Spleen (tissue), 11 donors: ENCODE results near the gene NOTCH3. TPM values are rescaled to one million over a fixed set of nuclear protein-coding genes. Genes with fewer than 3 reads are reported as not detected.
A peak's percentile ranks its signal among the peaks of the same experiment; 100 is the strongest.

Source experiments
- DNase-seq: peaks from one replicate; pipeline ENCODE4 v3.0.0-alpha.2; 2020
- H3K27ac ChIP-seq, 8 donors: fragments of 200-600 bp; sonication (generic) in 7 of 8; 1 replicate in 4 of 8; 2 replicates in 4 of 8; pipeline versions ENCODE4 v1.5.0 to v1.8.0; 2016 to 2021; ENCODE audit warnings: inconsistent platforms in 4 of 8, mild to moderate bottlenecking in 4 of 8, moderate library complexity in 1 of 8
- H3K27me3 ChIP-seq, 7 donors: fragments of 200-600 bp; sonication (generic) in 6 of 7; replicated peaks in 1 of 7; 1 replicate in 4 of 7; 2 replicates in 3 of 7; pipeline versions ENCODE4 v1.5.0 to v1.8.0; 2016 to 2021; ENCODE audit warnings: inconsistent platforms in 3 of 7, mild to moderate bottlenecking in 1 of 7
- H3K36me3 ChIP-seq, 6 donors: fragments of 200-600 bp; sonication (generic) in 5 of 6; 1 replicate in 4 of 6; 2 replicates in 2 of 6; pipeline versions ENCODE4 v1.5.0 to v1.8.0; 2016 to 2021; ENCODE audit warnings: inconsistent platforms in 2 of 6
- H3K4me1 ChIP-seq, 6 donors: fragments of 200-600 bp; sonication (generic) in 5 of 6; 1 replicate in 3 of 6; 2 replicates in 3 of 6; pipeline versions ENCODE4 v1.5.0 to v1.8.0; 2016 to 2021; ENCODE audit warnings: inconsistent platforms in 3 of 6
- H3K4me3 ChIP-seq, 8 donors: fragments of 200-600 bp; sonication (generic) in 7 of 8; 1 replicate in 4 of 8; 2 replicates in 4 of 8; pipeline versions ENCODE4 v1.5.0 to v1.8.0; 2016 to 2021; ENCODE audit warnings: inconsistent platforms in 4 of 8, mild to moderate bottlenecking in 4 of 8, moderate library complexity in 2 of 8
- H3K9me3 ChIP-seq, 8 donors: fragments of 200-600 bp; sonication (generic) in 7 of 8; 1 replicate in 4 of 8; 2 replicates in 4 of 8; pipeline versions ENCODE4 v1.5.0 to v1.8.0; 2016 to 2021; ENCODE audit warnings: inconsistent platforms in 4 of 8
- POLR2A ChIP-seq, 3 donors: fragments of 450-650 bp; IDR thresholded peaks; one replicate each; pipeline ENCODE4 v1.5.1; 2017; ENCODE audit warnings: antibody characterized with exemption in 3 of 3, mild to moderate bottlenecking in 1 of 3
- POLR2AphosphoS5 ChIP-seq, 3 donors: sonication (generic); formaldehyde crosslinking; IDR thresholded peaks; one replicate each; pipeline ENCODE4 v1.5.1; 2017; ENCODE audit warnings: antibody characterized with exemption in 3 of 3
- WGBS, 5 donors: extraction: QIAGEN DNeasy Blood & Tissue Kit in 3 of 5; methylation state at CpG; one replicate each; pipeline versions ENCODE4 v1.1.5 to v1.1.7; 2013 to 2018; 5-methylcytosine and 5-hydroxymethylcytosine counted together
- intact Hi-C: fragments of 100-400 bp; cut with DNase I; formaldehyde crosslinking; loops from one replicate; pipeline ENCODE4 v1.15.0; 2023; ENCODE audit warnings: low total_unique reads
- polyA plus RNA-seq, 3 donors: library from polyadenylated mRNA; stranded (reverse); fragments of 200-250 nt; gene quantifications; one replicate each; pipeline ENCODE4 v1.2.1, GENCODE V29; 2013
- total RNA-seq, 7 donors: library from RNA; depleted of rRNA in 3 of 7; stranded (reverse); fragments of >200 nt in 3 of 7; fragmentation: NEBNext Ultra II Directional in 4 of 7; extraction: Animal tissue kit (Norgen Biotek cat#: 25700) in 4 of 7; gene quantifications; one replicate each; pipeline versions ENCODE4 v1.1.0 to v1.2.1, GENCODE V29; 2016 to 2021
- TF ChIP-seq, protein P1 (sequence below), 11 experiments: fragments of 200-600 bp in 7 of 11; fragments of 450-650 bp in 4 of 11; sonication (generic) in 4 of 11; IDR thresholded peaks in 8 of 11; conservative IDR thresholded peaks in 3 of 11; 1 replicate in 7 of 11; 2 replicates in 4 of 11; pipeline versions ENCODE4 v1.4.0 to v1.8.0; 2016 to 2021; ENCODE audit warnings: antibody characterized with exemption in 11 of 11, inconsistent platforms in 4 of 11, mild to moderate bottlenecking in 1 of 11
- donor health status: healthy with polysubstance abuse.
- donor health status: DM: no; HTN: no; CAD: no; lungs with moderate emphysema.
- donor health status: DM: no; HTN: no; CAD: no.
- donor health status: Bipolar disorder and iron deficiency.
- donor health status: healthy.
- donor health status: DM: no; HTN: no; CAD: no.
- donor health status: DM: yes; HTN: yes; CAD: no.

The NOTCH3 gene
- total and polyA plus RNA-seq, 10 donors = 1.4 to 94.9 (median 58.2) TPM

DNA sequence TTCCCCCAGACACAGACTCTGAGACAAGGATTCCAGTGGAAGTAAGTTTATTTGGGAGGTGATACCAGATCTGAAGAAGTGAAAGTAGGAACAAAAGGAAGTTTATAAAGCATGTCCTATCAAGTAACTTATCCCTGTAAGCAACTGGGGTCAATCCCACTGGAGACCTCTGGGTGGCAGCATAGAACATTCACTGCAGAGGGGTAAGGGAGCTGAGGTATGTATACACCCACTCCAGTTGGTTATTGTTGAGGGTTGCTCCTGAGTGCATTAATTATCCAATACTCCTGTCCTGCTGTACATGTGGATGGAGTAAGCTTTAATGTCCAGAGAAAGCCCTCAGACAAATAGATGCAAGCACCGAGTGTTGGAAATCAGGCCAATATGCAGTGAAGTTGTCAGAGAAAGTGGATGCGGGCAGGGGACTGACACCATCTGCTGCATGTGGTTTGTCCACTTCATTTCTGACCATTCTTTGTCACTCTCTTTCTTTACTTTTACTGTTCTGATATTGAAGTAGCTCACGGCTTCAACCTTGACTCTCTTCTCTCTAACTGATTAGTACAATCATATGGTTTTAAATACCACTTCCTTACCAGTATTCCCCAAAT, 46.7 kb downstream of the NOTCH3 start:
- H3K9me3 ChIP-seq = peaks cover 0 to 21% (median 7%) of the 10 kb centered on the region in 8 donors
- WGBS, 5 donors = 93 to 100% (median 96%) methylated on average over 3 of the region's 3 CpGs
- intact Hi-C loops = no loop called here
- TF ChIP-seq, protein P1, sequence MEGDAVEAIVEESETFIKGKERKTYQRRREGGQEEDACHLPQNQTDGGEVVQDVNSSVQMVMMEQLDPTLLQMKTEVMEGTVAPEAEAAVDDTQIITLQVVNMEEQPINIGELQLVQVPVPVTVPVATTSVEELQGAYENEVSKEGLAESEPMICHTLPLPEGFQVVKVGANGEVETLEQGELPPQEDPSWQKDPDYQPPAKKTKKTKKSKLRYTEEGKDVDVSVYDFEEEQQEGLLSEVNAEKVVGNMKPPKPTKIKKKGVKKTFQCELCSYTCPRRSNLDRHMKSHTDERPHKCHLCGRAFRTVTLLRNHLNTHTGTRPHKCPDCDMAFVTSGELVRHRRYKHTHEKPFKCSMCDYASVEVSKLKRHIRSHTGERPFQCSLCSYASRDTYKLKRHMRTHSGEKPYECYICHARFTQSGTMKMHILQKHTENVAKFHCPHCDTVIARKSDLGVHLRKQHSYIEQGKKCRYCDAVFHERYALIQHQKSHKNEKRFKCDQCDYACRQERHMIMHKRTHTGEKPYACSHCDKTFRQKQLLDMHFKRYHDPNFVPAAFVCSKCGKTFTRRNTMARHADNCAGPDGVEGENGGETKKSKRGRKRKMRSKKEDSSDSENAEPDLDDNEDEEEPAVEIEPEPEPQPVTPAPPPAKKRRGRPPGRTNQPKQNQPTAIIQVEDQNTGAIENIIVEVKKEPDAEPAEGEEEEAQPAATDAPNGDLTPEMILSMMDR (IDR thresholded peaks at IDR 0.05 in 8 of 11, conservative IDR thresholded peaks at IDR 0.05 in 3 of 11) = peak in 8 of 11 experiments; percentile 9 to 62 (median 44)
- no peak for TF ChIP-seq POLR2AphosphoS5 (IDR thresholded peaks at IDR 0.05)
- H3K27me3 ChIP-seq = peaks cover 0 to 70% (median 3%) of the 10 kb centered on the region in 7 donors
- no peak for DNase-seq
- no peak overlapping the region for H3K4me3 ChIP-seq
- peaks cover 0 to 12% (median 0%) of the 10 kb centered on the region in 6 donors for H3K4me1 ChIP-seq
- no peak overlapping the region for H3K27ac ChIP-seq
- no peaks in the 10 kb centered on the region for H3K36me3 ChIP-seq

DNA sequence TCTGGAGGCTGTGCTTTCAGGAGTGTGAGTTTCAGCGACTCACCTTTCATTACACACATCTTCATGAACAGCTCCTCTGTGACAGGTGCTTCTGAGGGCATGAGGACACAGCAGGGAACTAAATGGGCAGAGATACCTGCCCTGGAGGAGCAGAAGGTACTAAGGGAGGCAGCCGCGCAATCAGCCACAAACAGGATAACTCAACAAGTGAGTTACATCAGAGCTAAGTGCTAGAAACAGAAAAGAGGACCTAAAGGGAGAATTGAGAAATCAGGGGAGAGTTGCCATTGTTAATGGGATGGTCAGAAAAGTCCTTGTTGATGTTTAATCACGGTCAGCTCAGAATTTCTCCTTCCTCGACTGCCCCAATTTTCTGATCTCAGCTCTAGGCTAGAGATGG, 51.1 kb downstream of the NOTCH3 start:
- Histone ChIP-seq H3K4me3 (no peak overlapping the region), H3K27me3 (peaks cover 0 to 52% (median 3%) of the 10 kb centered on the region in 7 donors), H3K36me3 (no peaks in the 10 kb centered on the region), H3K27ac (no peak overlapping the region), H3K4me1 (peaks cover 0 to 12% (median 0%) of the 10 kb centered on the region in 6 donors), H3K9me3 (peaks cover 0 to 10% (median 0%) of the 10 kb centered on the region in 8 donors)
- TF ChIP-seq, protein P1 (IDR thresholded peaks at IDR 0.05 in 8 of 11, conservative IDR thresholded peaks at IDR 0.05 in 3 of 11) = no peak
- TF ChIP-seq POLR2AphosphoS5 (IDR thresholded peaks at IDR 0.05) (no peak), POLR2A (IDR thresholded peaks at IDR 0.05) (no peak)
- intact Hi-C loops = loop anchor here (5.0 to 10.0 kb wide), 2 partner anchors 57 to 275 kb away; no protein-coding TSS in a partner anchor
- WGBS, 5 donors = 56 to 75% (median 65%) methylated on average over 5 of the region's 5 CpGs
- DNase-seq = no peak

DNA sequence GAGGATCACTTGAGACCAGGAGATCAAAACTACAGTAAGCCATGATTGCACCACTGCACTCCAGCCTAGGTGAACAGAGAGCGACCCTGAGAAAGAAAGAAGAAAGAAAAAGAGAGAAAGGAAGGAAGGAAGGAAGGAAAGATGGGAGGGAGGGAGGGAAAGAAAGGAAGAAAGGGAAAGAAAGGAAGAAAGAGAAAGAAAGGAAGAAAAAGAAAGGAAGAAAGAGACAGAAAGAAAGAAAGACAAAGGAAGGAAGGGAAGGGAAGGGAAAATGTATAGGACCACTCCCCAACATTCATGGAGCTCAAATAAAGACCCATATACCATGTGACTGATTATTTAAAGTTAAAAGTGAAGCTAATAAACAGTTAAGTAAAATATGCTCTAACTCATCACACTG, 53.7 kb downstream of the NOTCH3 start:
- no peak for DNase-seq
- Histone ChIP-seq H3K27ac (no peak overlapping the region), H3K27me3 (peaks cover 0 to 33% (median 3%) of the 10 kb centered on the region in 7 donors), H3K9me3 (no peaks in the 10 kb centered on the region), H3K4me1 (peaks cover 0 to 12% (median 0%) of the 10 kb centered on the region in 6 donors), H3K36me3 (no peaks in the 10 kb centered on the region), H3K4me3 (no peak overlapping the region)
- TF ChIP-seq, protein P1 (IDR thresholded peaks at IDR 0.05 in 8 of 11, conservative IDR thresholded peaks at IDR 0.05 in 3 of 11) = no peak
- TF ChIP-seq POLR2AphosphoS5 (IDR thresholded peaks at IDR 0.05) = no peak
- TF ChIP-seq POLR2A (IDR thresholded peaks at IDR 0.05) = no peak
- intact Hi-C loops = loop anchor here (5.0 to 10.0 kb wide), 2 partner anchors 55 to 272 kb away; no protein-coding TSS in a partner anchor
- WGBS, 5 donors = 86 to 96% (median 92%) methylated on average over 1 of the region's 1 CpG

DNA sequence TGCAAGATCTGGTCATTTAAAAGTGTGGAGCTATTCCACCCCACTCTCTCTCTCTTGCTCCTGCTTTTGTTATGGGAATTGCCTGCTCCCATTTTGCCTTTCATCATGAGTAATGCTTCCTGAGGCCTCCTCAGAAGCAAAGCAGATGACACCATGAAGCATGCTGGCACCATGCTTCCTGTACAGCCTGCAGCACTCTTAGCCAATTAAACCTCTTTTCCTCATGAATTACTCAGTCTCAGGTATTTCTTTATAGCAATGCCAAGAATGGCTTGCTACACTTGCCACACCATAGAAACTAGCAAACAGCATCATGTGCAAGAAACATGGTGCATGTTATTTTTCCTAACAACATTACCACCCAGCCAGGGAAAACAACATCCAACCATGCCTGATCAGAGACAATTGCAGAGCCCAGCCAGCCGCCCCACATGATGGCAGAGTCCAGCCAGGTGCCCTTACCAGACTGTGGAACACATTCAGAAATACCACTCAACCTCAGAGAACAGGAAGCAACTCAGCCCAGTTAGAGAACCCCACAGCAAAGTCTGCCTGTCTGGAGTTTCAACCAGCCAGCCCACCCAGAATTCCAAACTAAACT, 56.6 kb downstream of the NOTCH3 start:
- Histone ChIP-seq H3K27me3 (peaks cover 0 to 26% (median 0%) of the 10 kb centered on the region in 7 donors), H3K4me3 (no peak overlapping the region), H3K27ac (no peak overlapping the region), H3K9me3 (peaks cover 0 to 13% (median 9%) of the 10 kb centered on the region in 8 donors), H3K4me1 (no peaks in the 10 kb centered on the region), H3K36me3 (no peaks in the 10 kb centered on the region)
- TF ChIP-seq POLR2A (IDR thresholded peaks at IDR 0.05) (no peak), POLR2AphosphoS5 (IDR thresholded peaks at IDR 0.05) (no peak)
- TF ChIP-seq, protein P1 (IDR thresholded peaks at IDR 0.05 in 8 of 11, conservative IDR thresholded peaks at IDR 0.05 in 3 of 11) = no peak
- WGBS, 5 donors = 20 to 100% (median 93%) methylated on average over 1 of the region's 1 CpG
- no peak for DNase-seq
- intact Hi-C loops = loop anchor here (10.0 kb wide), 1 partner anchor 269 kb away; no protein-coding TSS in a partner anchor
